ENCODE data around the gene NAV2. TPM values are rescaled to one million over a fixed set of nuclear protein-coding genes. Genes with fewer than 3 reads are reported as not detected.
A peak's percentile ranks its signal among the peaks of the same experiment; 100 is the strongest.
"Not testable (repeated sequence)": the region's sequence is repeated elsewhere in the genome, so short reads cannot be mapped to it uniquely, and the experiment has no call there.

The NAV2 gene
- total RNA-seq, 1 experiment from 2014 or later, result 1.8 TPM

DNA sequence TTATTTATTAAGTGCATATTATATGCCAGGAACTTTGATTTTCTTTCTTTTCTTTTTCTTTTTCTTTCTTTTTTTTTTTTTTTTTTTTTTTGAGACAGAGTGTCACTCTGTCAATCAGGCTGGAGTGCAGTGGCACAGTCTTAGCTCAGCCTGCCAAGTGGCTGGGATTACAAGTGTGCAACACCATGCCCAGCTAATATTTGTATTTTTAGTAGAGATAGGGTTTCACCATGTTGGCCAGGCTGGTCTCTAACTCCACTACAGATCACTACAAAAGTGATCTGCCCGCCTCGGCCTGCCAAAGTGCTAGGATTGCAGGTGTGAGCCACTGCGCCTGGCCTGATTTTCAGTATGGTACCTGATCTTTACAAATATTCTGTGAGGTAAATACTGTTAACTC, 182.4 kb downstream of the NAV2 start:
- not testable (repeated sequence) for DNase-seq (ENCODE audit: low read depth)

- DNase-seq (ENCODE audit: low read depth), result no peak
Measured at GRCh38 chr11:19895776-19896175, 183.1 kb downstream of the NAV2 start.

DNA sequence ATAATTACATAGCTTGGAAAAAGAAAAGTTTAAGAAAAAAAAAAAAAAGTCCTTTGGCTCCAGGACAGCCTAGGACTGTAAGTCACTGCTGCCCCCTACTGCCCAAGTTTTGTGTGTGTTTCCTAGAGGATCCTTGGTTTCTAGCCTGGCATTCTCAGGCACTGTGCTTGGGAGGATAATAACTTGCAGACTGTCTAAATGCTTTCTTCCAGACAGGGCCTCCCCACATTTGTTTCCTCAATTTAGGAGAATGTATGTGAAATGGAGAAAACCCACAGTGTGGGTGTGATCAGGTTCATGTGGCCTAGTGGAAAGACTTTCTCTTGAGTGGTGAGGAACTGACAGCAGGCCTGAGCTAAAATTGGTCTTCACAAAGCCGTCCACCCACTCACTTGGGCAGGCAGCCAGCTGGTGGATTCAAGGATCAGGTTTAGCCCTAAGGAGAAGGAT, 191.0 kb downstream of the NAV2 start:
- DNase-seq (ENCODE audit: low read depth), result peak; percentile 72

- DNase-seq (ENCODE audit: low read depth), result peak; percentile 27
Measured at GRCh38 chr11:19905280-19905853, 192.7 kb downstream of the NAV2 start.

- no peak for DNase-seq (ENCODE audit: low read depth)
Measured at GRCh38 chr11:19906126-19906525, 193.5 kb downstream of the NAV2 start.

- no peak for DNase-seq (ENCODE audit: low read depth)
Measured at GRCh38 chr11:19907008-19907579, 194.5 kb downstream of the NAV2 start.

DNA sequence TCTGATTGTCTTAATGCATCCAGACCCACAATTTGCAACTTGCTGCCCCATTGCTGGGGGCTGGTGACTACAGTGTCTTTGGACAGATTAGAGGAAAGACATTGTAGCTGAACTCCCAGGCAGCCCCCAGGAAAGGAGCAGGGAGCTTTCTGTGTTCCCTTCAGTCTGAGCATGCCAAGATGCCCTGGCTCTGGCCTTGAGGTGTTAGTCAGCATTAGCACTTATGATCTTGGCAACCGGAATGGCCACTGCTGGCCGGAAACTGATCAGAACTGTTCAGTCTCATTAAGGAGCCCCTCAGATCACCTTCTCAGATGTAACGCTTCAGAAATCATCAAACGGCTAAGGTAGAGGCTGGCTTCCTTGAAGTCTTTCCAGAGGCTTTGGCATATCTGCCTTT, 195.2 kb downstream of the NAV2 start:
- DNase-seq (ENCODE audit: low read depth), result no peak

- DNase-seq (ENCODE audit: low read depth), result no peak
Measured at GRCh38 chr11:19910931-19911330, 198.3 kb downstream of the NAV2 start.

- no peak for DNase-seq (ENCODE audit: low read depth)
Measured at GRCh38 chr11:19912115-19912957, 199.7 kb downstream of the NAV2 start.

GRCh38 chr11:19912958-19913892, 200.6 kb downstream of the NAV2 start:
- DNase-seq (ENCODE audit: low read depth), result no peak

DNA sequence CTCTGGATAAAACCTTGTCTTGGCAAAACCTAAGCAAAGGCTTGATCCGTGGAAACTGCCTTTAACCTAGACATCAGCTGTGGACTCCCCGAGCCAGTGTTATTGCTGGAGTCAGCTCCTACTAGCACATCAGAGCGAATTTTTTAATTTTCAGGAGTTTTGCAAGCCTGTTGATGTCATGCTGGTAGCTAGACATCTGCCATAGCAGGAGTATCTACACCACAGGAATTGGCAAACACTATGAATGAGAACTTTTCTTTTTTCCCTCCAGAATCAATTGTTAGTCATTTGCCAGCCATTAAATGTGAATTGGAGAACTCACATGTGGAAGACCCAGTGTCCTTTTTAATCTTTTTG, 201.2 kb downstream of the NAV2 start:
- no peak for DNase-seq (ENCODE audit: low read depth)

DNA sequence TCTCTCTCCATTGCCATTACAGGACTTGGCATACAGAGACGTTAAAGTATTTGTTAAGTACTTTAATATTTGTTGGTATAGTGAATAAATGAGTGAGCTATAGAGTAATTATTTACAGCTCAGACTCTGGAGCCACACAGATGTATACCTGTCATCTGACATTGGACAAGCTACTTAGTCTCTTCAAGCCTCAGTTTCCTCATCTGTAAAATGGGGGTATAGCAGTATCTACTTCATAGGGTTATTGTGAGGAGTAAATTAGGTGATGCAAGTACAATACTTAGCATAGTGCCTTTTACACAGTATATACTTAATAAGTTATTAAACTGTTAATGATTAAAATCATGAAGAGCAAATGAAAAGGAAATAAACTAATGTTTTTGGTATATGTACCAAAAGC, 203.2 kb downstream of the NAV2 start:
- DNase-seq (ENCODE audit: low read depth), result no peak

GRCh38 chr11:19917069-19917468, 204.4 kb downstream of the NAV2 start:
- no peak for DNase-seq (ENCODE audit: low read depth)

GRCh38 chr11:19918302-19919049, 205.8 kb downstream of the NAV2 start:
- DNase-seq (ENCODE audit: low read depth), result no peak

DNA sequence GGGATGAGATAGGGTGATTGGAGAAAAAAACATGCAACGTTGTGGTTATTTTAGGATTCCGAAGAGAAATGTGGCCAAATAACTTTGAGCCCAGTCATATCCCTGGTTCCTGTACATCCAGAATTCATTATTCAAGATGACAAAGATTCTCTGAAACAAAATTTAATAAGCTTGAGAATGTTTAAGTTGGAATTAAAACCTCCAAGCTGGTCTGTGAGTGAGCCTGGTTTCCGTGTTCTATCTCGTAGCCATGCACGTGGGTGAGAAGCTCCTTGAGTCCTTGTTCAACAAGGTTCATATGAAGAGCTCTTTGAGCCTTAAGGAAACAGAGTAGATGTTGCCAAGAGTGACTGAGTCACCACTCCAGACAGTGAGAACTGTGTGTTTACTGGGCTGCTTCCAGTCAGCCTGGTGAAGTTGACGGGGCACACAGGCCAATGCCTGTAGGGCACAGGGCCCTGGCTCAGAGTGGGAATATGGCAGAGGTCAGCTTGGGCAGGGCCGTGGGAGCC, 206.5 kb downstream of the NAV2 start:
- peak; percentile 93 for DNase-seq (ENCODE audit: low read depth)

DNA sequence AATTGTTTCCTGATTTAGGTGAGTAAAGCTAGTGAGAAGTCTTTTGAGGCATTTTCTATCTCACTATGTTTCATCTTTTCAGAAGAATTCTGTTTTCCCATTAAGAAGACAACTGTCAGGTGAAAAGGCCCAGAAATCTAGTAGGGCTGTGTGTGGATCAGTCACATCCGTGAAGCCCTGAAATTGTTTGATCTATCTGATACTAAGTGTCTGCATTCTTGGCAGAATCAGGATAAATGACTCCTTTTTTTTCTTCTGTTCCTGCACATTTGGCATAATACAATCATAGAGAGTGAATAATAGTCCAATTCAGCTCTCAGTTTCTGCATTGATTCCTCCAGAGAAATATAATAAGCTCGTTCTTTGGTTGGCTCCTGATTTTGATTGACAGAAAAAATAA, 208.3 kb downstream of the NAV2 start:
- DNase-seq (ENCODE audit: low read depth), result no peak

- DNase-seq (ENCODE audit: low read depth), result peak; percentile 23
Measured at GRCh38 chr11:19921976-19922688, 209.5 kb downstream of the NAV2 start.

GRCh38 chr11:19922689-19923035, 210.0 kb downstream of the NAV2 start:
- no peak for DNase-seq (ENCODE audit: low read depth)

DNA sequence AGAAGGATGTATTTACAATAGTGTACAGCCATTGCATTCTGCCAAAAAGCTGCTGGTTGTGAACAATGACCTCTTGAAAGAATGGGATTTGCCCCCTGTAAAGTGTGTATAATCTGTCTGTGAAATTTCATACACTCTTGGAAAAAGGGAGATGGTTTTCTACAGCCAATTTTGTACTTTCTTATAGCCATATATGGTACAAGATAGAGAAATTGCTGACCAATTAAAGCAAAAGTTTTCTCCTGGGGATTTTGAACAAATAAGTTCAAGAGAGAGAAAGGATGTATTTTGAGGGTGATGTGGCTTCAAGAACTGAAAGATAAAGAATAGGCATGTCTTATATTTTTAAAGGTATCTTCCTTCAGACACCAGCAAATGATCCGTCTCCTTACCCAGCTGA, 211.0 kb downstream of the NAV2 start:
- DNase-seq (ENCODE audit: low read depth), result no peak

DNA sequence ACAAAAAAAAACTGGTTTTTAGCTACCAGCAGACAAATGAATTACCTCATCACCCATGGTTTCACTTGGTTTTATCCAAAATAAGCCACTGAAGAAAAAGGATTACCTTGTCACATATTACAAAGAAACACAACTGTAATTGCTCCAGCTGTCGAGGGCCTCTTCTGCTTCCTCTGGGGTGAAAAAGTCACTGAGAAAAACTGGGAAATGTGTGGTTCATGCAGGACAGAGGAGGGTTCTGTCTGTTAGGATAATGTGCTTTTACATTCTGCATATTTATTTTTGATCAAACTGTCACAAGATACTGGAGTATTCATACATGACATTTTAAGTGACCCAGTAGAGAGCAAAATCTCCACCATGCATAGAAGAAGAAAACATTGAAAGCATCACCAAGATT, 211.7 kb downstream of the NAV2 start:
- no peak for DNase-seq (ENCODE audit: low read depth)

GRCh38 chr11:19924716-19925115, 212.1 kb downstream of the NAV2 start:
- no peak for DNase-seq (ENCODE audit: low read depth)

All from Daoy (cell line).